DOHH2 (cell line): ENCODE results near the gene C1QTNF12.
A peak's percentile ranks its signal among the peaks of the same experiment; 100 is the strongest.

Experiments used
- H3F3A ChIP-seq: fragments of 200-600 bp; sonication (generic), shearing (Covaris generic); 2 replicates; pipeline ENCODE4 v1.6.0; 2016; ENCODE audit warnings: antibody characterized with exemption, mild to moderate bottlenecking; ENCODE audit not compliant: control insufficient read depth, insufficient read depth
- H3K27ac ChIP-seq: fragments of 200-600 bp; sonication (generic); 2 replicates; pipeline ENCODE4 v1.5.1; 2014; ENCODE audit warnings: low read depth, mild to moderate bottlenecking, low read length, moderate library complexity
- H3K27me3 ChIP-seq: fragments of 200-600 bp; sonication (generic); 2 replicates; pipeline ENCODE4 v1.6.1; 2014; ENCODE audit warnings: mild to moderate bottlenecking, low read length, mixed read lengths; ENCODE audit not compliant: control insufficient read depth
- H3K36me3 ChIP-seq: fragments of 200-600 bp; sonication (generic); 2 replicates; pipeline ENCODE4 v1.6.1; 2014; ENCODE audit warnings: mild to moderate bottlenecking, low read length, moderate library complexity, mixed read lengths; ENCODE audit not compliant: control insufficient read depth
- H3K4me1 ChIP-seq: fragments of 200-600 bp; sonication (generic); 2 replicates; pipeline ENCODE4 v1.6.1; 2014; ENCODE audit warnings: mild to moderate bottlenecking, low read length, mixed read lengths; ENCODE audit not compliant: control insufficient read depth
- H3K4me2 ChIP-seq: fragments of 200-600 bp; sonication (generic); 2 replicates; pipeline ENCODE4 v1.6.0; 2014; ENCODE audit warnings: mild to moderate bottlenecking, low read length, moderate library complexity
- H3K4me3 ChIP-seq: fragments of 200-600 bp; sonication (generic); 2 replicates; pipeline ENCODE4 v1.5.1; 2014; ENCODE audit warnings: mild to moderate bottlenecking, low read length, mixed read lengths
- H3K79me2 ChIP-seq: fragments of 200-600 bp; sonication (generic); 2 replicates; pipeline ENCODE4 v1.6.1; 2014; ENCODE audit warnings: mild to moderate bottlenecking, low read length, mixed read lengths; ENCODE audit not compliant: control insufficient read depth
- H3K9me2 ChIP-seq: fragments of 200-600 bp; sonication (generic); replicated peaks from 2 replicates; pipeline ENCODE4 v1.6.1; 2014; ENCODE audit warnings: mild to moderate bottlenecking, low read length, mixed read lengths; ENCODE audit not compliant: control insufficient read depth
- H3K9me3 ChIP-seq: fragments of 200-600 bp; sonication (generic); 2 replicates; pipeline ENCODE4 v1.6.1; 2014; ENCODE audit warnings: antibody characterized with exemption, low read length, mixed read lengths; ENCODE audit not compliant: control insufficient read depth, insufficient read depth
- H4K20me1 ChIP-seq: fragments of 200-600 bp; sonication (generic); 2 replicates; pipeline ENCODE4 v1.6.0; 2014; ENCODE audit warnings: low read depth, mild to moderate bottlenecking, antibody characterized with exemption, low read length, moderate library complexity; ENCODE audit not compliant: control insufficient read depth, insufficient read depth
- EZH2phosphoT487 ChIP-seq: fragments of 200-600 bp; sonication (generic); IDR thresholded peaks from 2 replicates; pipeline ENCODE4 v1.6.1; 2017; ENCODE audit warnings: borderline replicate concordance, mild to moderate bottlenecking, antibody characterized with exemption, low read length, moderate library complexity, mixed read lengths
- TF ChIP-seq, protein P1 (sequence below): fragments of 200-600 bp; sonication (generic); IDR thresholded peaks from one replicate; pipeline ENCODE4 v1.5.1; 2014; ENCODE audit warnings: antibody characterized with exemption, mild to moderate bottlenecking, low read depth, low read length; ENCODE audit not compliant: poor library complexity, severe bottlenecking

C1QTNF12 gene

DNA sequence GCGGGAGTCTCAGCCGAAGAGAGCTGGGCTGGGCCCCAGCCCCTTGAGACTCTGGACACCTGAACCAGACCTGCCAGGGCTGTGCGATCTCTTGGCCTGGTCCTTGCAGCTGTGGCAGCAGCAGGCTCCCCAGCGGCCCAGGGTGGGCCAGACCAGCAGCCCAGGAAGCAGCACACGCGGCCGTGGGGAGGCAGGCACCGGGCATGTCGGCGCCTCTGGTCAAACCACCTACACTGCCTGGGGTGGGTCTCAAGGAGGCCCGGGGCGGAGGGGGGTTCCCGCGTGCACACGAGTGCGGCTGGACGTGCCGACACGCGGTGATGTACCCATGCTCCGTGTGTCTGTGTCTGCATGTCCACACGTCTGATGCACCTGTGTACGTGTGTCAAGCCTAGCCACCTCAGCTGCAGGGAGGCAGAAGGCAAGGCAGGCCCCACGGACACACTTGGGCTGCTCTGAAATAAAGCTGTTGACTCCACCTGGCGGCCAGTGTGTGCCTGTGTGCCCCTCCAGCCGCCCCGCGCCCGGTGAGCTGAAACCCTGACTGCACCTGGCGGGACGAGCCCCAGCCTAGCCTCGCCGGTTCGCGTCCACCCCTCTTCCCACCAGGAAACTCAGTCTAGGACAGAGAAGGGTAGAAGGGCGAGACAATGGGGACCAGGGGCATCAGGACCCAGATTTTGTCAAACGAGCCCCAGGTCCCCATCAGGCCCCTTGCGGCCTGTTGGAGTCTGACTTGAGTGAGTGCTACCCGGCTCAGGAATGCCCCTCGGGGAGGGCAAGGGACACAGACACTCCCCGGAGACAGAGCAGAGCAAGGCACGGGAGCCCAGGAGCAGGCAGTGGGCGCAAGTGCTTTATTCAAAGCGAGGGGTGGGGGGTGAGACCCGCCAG, 45.3 kb upstream of the C1QTNF12 start:
- Histone ChIP-seq H3K9me2 (no peaks in the 10 kb centered on the region), H3K79me2 (no peaks in the 10 kb centered on the region), H3K27ac (no peak overlapping the region), H3K36me3 (no peaks in the 10 kb centered on the region), H3K9me3 (no peaks in the 10 kb centered on the region; the same call in 1 of the 2 replicates), H3K4me1 (no peaks in the 10 kb centered on the region), H3K27me3 (no peaks in the 10 kb centered on the region), H4K20me1 (no peaks in the 10 kb centered on the region), H3K4me2 (no peak overlapping the region), H3K4me3 (no peak overlapping the region), H3F3A (no peaks in the 10 kb centered on the region)
- no peak for TF ChIP-seq EZH2phosphoT487
- TF ChIP-seq, protein P1, sequence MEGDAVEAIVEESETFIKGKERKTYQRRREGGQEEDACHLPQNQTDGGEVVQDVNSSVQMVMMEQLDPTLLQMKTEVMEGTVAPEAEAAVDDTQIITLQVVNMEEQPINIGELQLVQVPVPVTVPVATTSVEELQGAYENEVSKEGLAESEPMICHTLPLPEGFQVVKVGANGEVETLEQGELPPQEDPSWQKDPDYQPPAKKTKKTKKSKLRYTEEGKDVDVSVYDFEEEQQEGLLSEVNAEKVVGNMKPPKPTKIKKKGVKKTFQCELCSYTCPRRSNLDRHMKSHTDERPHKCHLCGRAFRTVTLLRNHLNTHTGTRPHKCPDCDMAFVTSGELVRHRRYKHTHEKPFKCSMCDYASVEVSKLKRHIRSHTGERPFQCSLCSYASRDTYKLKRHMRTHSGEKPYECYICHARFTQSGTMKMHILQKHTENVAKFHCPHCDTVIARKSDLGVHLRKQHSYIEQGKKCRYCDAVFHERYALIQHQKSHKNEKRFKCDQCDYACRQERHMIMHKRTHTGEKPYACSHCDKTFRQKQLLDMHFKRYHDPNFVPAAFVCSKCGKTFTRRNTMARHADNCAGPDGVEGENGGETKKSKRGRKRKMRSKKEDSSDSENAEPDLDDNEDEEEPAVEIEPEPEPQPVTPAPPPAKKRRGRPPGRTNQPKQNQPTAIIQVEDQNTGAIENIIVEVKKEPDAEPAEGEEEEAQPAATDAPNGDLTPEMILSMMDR, result peak; percentile 73

- H3K4me1 ChIP-seq, result no peaks in the 10 kb centered on the region
Observed at GRCh38 chr1:1291023-1291528, 44.6 kb upstream of the C1QTNF12 start.

GRCh38 chr1:1290238-1290731, 43.8 kb upstream of the C1QTNF12 start:
- Histone ChIP-seq H3K27ac (no peak overlapping the region), H3K36me3 (no peaks in the 10 kb centered on the region), H3K9me3 (no peaks in the 10 kb centered on the region; the same call in 1 of the 2 replicates), H3K4me2 (no peak overlapping the region), H3K4me3 (no peak overlapping the region), H3K79me2 (no peaks in the 10 kb centered on the region), H3K27me3 (no peaks in the 10 kb centered on the region), H3K9me2 (no peaks in the 10 kb centered on the region), H3K4me1 (no peaks in the 10 kb centered on the region), H4K20me1 (no peaks in the 10 kb centered on the region), H3F3A (no peaks in the 10 kb centered on the region)
- TF ChIP-seq, protein P1, result no peak
- no peak for TF ChIP-seq EZH2phosphoT487

More at GRCh38 chr1:1291023-1291528, 44.6 kb upstream of the C1QTNF12 start:
- no peak for TF ChIP-seq EZH2phosphoT487
- TF ChIP-seq, protein P1, result no peak
- no peak overlapping the region for H3K4me2 ChIP-seq
- no peak overlapping the region for H3K4me3 ChIP-seq
- H3K9me3 ChIP-seq, result no peaks in the 10 kb centered on the region; the same call in 1 of the 2 replicates
- H3K36me3 ChIP-seq, result no peaks in the 10 kb centered on the region
- H3K9me2 ChIP-seq, result no peaks in the 10 kb centered on the region
- no peaks in the 10 kb centered on the region for H4K20me1 ChIP-seq
- H3F3A ChIP-seq, result no peaks in the 10 kb centered on the region
- H3K27me3 ChIP-seq, result no peaks in the 10 kb centered on the region
- no peaks in the 10 kb centered on the region for H3K79me2 ChIP-seq
- no peak overlapping the region for H3K27ac ChIP-seq
